ENCODE results near the gene LIPH.

DNA sequence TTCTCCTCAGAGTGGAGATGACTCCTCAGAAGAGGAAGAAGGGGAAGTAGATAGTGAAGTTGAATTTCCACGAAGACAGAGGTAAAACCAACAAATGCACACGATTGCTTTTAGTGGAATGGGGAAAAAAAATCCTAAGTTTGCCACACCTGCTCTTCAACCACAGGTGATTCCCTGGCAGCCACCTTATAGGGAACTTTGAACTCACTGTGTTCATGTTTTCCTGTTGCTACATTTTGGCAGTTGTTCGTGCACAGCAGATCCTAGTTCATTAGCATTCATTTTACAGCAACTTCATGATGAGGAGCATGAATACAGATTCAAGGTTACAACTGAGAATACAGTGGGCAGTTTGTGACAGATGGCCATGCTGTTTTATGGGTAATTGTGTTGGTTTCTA lies 75.1 kb downstream of the LIPH start:
- no peak for TF ChIP-seq POLR2A (IDR thresholded peaks at IDR 0.05)
- TF ChIP-seq POLR2AphosphoS5 (IDR thresholded peaks at IDR 0.05): no peak
